Esophagus squamous epithelium (tissue), 4 donors: Measurements from ENCODE around the gene UGT1A4.

Experiments
- POLR2A ChIP-seq, 4 donors: fragments of 450-650 bp; IDR thresholded peaks; one replicate each; pipeline ENCODE4 v1.6.1; 2017; ENCODE audit warnings: antibody characterized with exemption in 4 of 4, mild to moderate bottlenecking in 4 of 4, moderate library complexity in 3 of 4
- TF ChIP-seq, protein P1 (sequence below), 6 experiments: fragments of 450-650 bp in 4 of 6; fragments of 200-600 bp in 2 of 6; sonication (generic) in 2 of 6; IDR thresholded peaks; one replicate each; pipeline ENCODE4 v1.5.1; 2016 to 2019; ENCODE audit warnings: antibody characterized with exemption in 6 of 6, mild to moderate bottlenecking in 4 of 6, moderate library complexity in 4 of 6

DNA sequence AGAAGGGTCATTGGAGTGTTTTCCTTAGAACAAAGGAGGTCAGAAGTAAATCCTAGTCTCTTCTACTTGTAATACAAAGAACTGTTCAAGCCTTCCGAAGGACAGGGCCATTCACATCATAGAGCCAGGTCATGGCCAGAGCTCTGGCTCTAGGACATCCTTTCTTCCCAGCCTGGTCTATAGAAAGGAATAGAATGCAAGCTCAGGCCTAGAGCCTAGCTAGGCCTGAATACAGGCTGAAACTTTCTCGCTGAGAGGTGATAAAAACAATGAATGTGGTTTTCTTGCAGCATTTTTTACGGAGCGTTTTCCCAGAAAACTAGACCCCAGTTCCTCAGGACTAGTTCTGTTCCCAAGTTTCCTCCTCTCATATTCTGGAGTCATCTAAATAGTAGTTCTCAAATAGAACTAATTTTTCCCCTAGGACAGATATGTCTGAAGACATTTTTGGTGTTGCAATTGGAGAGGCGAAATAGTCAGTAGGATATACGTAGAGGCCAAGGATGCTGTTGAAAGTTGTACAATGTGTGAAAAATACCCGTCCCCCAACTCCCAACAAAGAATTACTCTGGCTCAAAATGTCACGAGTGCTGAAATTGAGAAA lies 19.0 kb upstream of the UGT1A4 start:
- TF ChIP-seq, protein P1, sequence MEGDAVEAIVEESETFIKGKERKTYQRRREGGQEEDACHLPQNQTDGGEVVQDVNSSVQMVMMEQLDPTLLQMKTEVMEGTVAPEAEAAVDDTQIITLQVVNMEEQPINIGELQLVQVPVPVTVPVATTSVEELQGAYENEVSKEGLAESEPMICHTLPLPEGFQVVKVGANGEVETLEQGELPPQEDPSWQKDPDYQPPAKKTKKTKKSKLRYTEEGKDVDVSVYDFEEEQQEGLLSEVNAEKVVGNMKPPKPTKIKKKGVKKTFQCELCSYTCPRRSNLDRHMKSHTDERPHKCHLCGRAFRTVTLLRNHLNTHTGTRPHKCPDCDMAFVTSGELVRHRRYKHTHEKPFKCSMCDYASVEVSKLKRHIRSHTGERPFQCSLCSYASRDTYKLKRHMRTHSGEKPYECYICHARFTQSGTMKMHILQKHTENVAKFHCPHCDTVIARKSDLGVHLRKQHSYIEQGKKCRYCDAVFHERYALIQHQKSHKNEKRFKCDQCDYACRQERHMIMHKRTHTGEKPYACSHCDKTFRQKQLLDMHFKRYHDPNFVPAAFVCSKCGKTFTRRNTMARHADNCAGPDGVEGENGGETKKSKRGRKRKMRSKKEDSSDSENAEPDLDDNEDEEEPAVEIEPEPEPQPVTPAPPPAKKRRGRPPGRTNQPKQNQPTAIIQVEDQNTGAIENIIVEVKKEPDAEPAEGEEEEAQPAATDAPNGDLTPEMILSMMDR (IDR thresholded peaks at IDR 0.05), result no peak
- TF ChIP-seq POLR2A (IDR thresholded peaks at IDR 0.05), result no peak
